Measurements from ENCODE around the gene FGFRL1. TPM values are rescaled to one million over a fixed set of nuclear protein-coding genes. Genes with fewer than 3 reads are reported as not detected.

The FGFRL1 gene
- total and polyA plus RNA-seq, 2 of the 13 experiments (the other 11 are each of a cell fraction or from before 2014, with no cell fraction given): 19.1 to 30.6 TPM

DNA sequence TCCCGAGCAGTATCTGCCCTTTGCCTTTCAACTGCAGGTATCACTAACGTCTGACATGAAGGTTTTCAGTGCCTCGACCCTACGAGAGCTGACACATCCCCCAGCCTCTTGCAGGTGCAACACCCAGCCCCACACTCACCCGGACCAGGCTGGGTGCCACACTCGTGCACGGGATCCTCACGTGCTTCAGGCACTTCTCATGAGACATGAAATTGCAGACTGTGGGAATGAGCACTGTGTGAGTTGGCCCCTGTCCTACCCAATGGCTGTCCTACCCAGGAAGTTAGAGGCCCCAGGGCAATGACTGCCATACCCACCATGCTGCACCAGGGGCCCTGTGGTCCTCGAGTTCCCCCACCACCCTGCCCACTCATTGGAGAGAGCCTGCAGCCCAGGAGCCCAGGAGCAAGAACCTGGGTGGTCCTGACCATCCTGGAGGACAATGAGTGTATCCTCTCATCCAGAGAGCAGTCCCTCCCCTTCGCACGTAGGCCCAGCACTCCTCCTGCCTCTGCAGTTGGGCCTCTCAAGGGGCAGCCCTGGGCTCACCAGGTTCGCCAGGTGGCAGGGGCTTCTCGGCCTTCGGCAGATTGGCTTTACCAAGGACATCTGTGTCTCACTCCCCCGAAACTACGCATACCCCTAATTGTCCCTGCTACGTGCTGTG is 40.4 kb upstream of the FGFRL1 start:
- H3K9ac ChIP-seq (ENCODE audit: insufficient read depth, low read depth, low read length): no peak overlapping the region
- peaks cover 10% of the 10 kb centered on the region for H3K4me1 ChIP-seq (ENCODE audit: insufficient read depth, low read length)
- no peaks in the 10 kb centered on the region for H3K9me3 ChIP-seq (ENCODE audit: low read length)
- DNase-seq (ENCODE audit: low spot score): no peak
- H3K36me3 ChIP-seq (replicated peaks in 1 of 2; ENCODE audit: control insufficient read depth in 1 of 2, insufficient read depth in 2 of 2, low read length in 2 of 2): no peaks in the 10 kb centered on the region
- no peak for FAIRE-seq
- no TSS peak for BruUV-seq (replicated peaks)
- ChIA-PET CTCF (ENCODE audit: low intra/inter-chr PET ratio, low total read pairs) (no interaction called here), POLR2A (interaction anchor here (1.0 kb wide), 1 partner anchor 14 kb away, joined by 3 read pairs; no protein-coding TSS in a partner anchor)
- ATAC-seq: no peak
- no peaks in the 10 kb centered on the region for H3K27me3 ChIP-seq (ENCODE audit: control insufficient read depth in 1 of 2, insufficient read depth in 2 of 2, low read length in 2 of 2)
- no peak overlapping the region for H3K27ac ChIP-seq (ENCODE audit: extremely low read length, insufficient read depth, low read length)
- no peak overlapping the region for H2AFZ ChIP-seq (ENCODE audit: low read length)
- intact Hi-C loops (cut with micrococcal nuclease; ENCODE audit: unreplicated experiment) (no loop called here), in situ Hi-C loops (cut with HindIII; ENCODE audit: extremely low pct_ligation_motif_present, low pct_unique_long_range_greater_than_20kb) (no loop called here)
- TF ChIP-seq, protein P1, sequence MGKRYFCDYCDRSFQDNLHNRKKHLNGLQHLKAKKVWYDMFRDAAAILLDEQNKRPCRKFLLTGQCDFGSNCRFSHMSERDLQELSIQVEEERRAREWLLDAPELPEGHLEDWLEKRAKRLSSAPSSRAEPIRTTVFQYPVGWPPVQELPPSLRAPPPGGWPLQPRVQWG (CRISPR knock-in tag; IDR thresholded peaks at IDR 0.05; ENCODE audit: borderline replicate concordance, low read depth): no peak
- TF ChIP-seq SNRNP70 (IDR thresholded peaks at IDR 0.05; ENCODE audit: low read depth, low read length): no peak
- TF ChIP-seq KAT7 (CRISPR knock-in tag; IDR thresholded peaks at IDR 0.05; ENCODE audit: borderline replicate concordance): no peak
- TF ChIP-seq NFKB2 (CRISPR knock-in tag; IDR thresholded peaks at IDR 0.05; ENCODE audit: borderline replicate concordance): no peak
- TF ChIP-seq KLF15 (CRISPR knock-in tag; IDR thresholded peaks at IDR 0.05; ENCODE audit: borderline replicate concordance): no peak
- no peak for TF ChIP-seq RAD51 (IDR thresholded peaks at IDR 0.05; ENCODE audit: borderline replicate concordance)
- TF ChIP-seq RBAK (CRISPR knock-in tag; IDR thresholded peaks at IDR 0.05): no peak
- TF ChIP-seq, protein P2, sequence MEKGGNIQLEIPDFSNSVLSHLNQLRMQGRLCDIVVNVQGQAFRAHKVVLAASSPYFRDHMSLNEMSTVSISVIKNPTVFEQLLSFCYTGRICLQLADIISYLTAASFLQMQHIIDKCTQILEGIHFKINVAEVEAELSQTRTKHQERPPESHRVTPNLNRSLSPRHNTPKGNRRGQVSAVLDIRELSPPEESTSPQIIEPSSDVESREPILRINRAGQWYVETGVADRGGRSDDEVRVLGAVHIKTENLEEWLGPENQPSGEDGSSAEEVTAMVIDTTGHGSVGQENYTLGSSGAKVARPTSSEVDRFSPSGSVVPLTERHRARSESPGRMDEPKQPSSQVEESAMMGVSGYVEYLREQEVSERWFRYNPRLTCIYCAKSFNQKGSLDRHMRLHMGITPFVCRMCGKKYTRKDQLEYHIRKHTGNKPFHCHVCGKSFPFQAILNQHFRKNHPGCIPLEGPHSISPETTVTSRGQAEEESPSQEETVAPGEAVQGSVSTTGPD (CRISPR knock-in tag; IDR thresholded peaks at IDR 0.05): no peak
- TF ChIP-seq ZNF136 (CRISPR knock-in tag; IDR thresholded peaks at IDR 0.05; ENCODE audit: low read depth): no peak
- H3K4me2 ChIP-seq (ENCODE audit: low read depth, low read length): no peak overlapping the region
- no peaks in the 10 kb centered on the region for H3K79me2 ChIP-seq (ENCODE audit: insufficient read depth, low read length)
- no peak overlapping the region for H3K4me3 ChIP-seq (replicated peaks in 1 of 3; ENCODE audit: insufficient read depth in 1 of 3, low read depth in 2 of 3, low read length in 3 of 3)
- 92% methylated on average over 14 of the region's 17 CpGs for WGBS (ENCODE audit: low lambda C conversion rate)
- peaks cover 3% of the 10 kb centered on the region; the same call in 1 of the 2 replicates for H4K20me1 ChIP-seq (ENCODE audit: insufficient read depth, low read length)

Measured in HepG2 (cell line).